Hematopoietic multipotent progenitor cell (in vitro differentiated cells): ENCODE data around the gene EML3. TPM values are rescaled to one million over a fixed set of nuclear protein-coding genes. Genes with fewer than 3 reads are reported as not detected.
"Not testable (repeated sequence)": the region's sequence is repeated elsewhere in the genome, so short reads cannot be mapped to it uniquely, and the experiment has no call there.

Source experiments
- DNase-seq, 3 donors: peaks; one replicate each; pipeline ENCODE4 v3.0.0-alpha.2; 2011 to 2015; ENCODE audit warnings: low read depth in 2 of 3, low spot score in 2 of 3
- total RNA-seq: library from RNA; depleted of rRNA; stranded (reverse); fragments of >200 nt; gene quantifications from one replicate; pipeline ENCODE4 v1.2.3, GENCODE V29; 2012

EML3 gene
- total RNA-seq, 1 donor = 38.0 TPM

- DNase-seq = no peak
Observed at GRCh38 chr11:62574363-62575071, 38.1 kb downstream of the EML3 start.

DNA sequence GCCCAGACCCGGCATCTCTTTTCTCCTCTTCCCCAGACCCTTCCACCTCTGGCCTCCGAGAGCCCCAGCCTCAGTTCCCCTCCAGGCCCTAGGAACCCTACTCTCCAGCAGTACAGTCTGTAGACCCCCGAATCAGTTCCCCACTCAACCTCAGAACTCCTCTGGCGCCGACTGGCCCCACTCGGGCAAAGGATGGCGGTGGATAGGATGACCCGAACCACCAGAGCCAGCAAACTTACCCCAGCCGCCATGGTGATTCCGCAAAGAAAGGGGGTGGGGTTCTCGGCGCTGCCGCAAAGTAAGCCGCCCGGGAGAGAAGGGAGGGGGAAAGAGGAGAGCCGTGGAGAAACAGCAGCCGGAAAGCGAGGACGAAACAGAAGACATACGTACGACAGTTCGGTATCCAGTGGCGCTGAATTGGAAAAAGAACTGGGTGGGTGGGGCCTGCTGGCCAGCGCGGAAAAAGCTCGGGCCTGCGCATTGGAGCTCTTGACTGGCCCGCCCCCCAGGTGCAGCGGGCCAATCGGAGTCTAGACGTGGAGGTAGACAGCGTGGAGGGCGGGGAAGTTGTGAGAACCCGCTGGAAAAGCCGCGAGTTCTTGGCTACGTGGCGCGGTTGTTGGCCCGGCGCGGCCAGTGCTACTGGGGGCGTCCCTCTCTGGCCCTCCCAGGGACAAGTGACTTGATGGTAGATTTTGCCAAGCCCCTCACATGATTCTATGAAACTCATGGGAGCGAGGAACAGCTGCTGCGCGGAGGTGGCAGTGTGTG, 38.8 kb downstream of the EML3 start, which contains the start of gene EEF1G:
Gene EEF1G (minus strand): TSS at position 300 of the 771 bp plus-strand sequence. CDS start 49 bp downstream, at position 251.
- peak; percentile 91 to 100 (median 99) for DNase-seq

- DNase-seq = peak in 1 of 3 donors; percentile 39
Observed at GRCh38 chr11:62573006-62573591, 39.5 kb downstream of the EML3 start.

DNA sequence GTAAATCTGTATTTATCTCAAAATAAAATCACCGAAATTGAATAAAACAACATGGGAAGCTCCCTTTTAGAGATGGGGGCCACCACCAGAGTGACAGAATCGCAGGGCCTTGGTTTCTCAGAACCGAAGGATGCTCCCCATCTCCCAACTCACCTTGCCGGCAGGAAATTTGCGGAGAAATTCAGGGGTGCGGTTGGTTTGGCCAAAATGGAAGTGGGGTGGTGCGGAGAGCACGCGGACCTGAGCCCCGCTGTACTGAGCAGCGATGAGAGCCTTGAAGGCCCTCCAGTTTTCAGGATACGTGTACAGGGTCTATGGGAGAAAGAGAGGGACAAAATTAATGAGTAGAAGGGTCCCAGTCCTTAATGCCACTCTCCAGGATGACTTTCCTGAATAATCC, 40.1 kb downstream of the EML3 start:
- no peak for DNase-seq

DNA sequence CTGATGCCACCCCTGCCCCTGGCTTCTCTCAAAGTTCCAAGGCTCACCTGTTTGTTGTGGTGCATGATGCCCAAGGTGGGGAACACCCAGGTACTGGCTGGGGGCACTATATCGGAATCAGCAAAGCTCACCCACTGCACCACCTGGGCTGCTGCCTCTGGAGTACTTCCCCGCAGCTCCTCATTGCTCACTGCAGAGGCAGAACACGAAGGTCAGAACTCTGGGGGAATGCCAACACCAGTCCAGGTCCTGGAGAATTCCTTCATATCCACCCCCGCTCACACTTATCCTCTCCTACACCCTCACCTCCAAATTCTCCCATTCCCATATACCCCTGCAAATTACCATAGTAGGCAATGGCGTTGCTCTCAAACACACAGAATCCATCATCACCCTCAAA, 41.1 kb downstream of the EML3 start:
- not testable (repeated sequence) for DNase-seq

DNA sequence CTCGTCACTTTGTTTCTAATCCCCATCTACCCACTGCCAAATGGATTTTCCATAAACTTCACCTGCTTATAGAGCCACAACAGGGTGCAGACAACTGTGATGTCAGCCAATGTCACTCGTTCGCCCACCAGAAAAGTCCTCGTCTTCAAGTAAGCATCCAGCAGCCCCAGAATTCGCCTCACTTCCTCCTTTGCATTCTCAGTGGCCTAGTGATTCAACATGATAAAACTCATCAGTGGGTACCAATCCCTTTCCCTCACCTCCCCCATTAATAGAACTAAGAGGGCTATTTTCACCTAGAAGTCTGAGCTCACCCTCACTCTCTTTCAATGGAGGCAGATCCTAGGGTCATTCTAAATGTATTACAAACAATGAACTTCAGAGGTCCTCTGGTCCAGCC, 41.7 kb downstream of the EML3 start:
- not testable (repeated sequence) for DNase-seq

DNA sequence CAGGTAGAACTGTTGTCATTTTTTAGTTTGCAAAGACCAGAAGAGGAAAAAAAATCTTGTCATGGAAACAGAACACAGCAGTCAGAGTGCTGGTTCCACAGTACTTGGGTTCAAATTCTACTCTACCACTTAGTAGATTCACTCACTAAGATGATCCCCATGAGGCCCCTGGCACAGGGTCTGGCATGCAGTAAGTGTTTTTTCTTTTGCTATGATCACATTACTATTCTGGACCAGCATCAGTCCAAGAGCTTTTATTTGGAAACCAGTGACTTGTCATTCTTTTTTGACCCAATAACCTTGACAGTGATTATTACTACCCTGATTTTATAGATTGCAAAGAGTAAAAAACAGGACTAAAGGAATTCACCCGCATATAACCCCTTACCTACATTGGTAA, 43.0 kb downstream of the EML3 start:
- no peak for DNase-seq

DNA sequence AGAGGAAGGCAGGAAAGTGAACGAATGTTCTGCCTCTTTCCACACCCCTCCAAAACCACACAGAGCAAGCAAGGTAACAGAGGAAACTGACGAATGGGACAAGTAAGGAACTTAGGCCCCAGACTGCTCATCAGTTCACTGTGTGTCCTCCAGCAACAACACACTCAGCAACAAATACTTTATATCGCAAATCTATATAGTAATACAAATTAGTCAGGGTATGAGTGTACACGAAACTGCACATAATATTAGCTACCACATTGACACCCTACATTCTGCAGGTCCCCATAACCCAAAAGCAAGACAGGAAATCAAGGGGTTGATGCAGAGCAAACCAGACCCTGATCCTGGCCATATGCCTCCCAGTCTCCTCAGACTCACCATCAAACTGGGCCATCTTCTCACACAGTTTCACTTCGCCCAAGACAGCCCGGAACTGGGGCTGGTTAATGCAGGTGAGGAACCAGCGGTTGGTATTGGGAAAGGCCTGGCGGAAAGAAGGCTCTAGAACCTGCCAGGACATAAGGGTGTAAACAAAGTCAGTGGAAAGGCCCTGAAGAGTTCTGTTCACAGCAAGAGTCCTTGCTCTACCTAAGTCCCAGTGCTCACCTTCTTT, 45.4 kb downstream of the EML3 start:
- DNase-seq = no peak

GRCh38 chr11:62566247-62566646, 46.3 kb downstream of the EML3 start:
- no peak for DNase-seq

GRCh38 chr11:62565100-62565802, 47.3 kb downstream of the EML3 start:
- DNase-seq = no peak

- not testable (repeated sequence) for DNase-seq
Observed at GRCh38 chr11:62561677-62562230, 50.8 kb downstream of the EML3 start.

GRCh38 chr11:62560566-62561103, 51.9 kb downstream of the EML3 start:
- peak in 2 of 3 donors; percentile 90 to 93 for DNase-seq

DNA sequence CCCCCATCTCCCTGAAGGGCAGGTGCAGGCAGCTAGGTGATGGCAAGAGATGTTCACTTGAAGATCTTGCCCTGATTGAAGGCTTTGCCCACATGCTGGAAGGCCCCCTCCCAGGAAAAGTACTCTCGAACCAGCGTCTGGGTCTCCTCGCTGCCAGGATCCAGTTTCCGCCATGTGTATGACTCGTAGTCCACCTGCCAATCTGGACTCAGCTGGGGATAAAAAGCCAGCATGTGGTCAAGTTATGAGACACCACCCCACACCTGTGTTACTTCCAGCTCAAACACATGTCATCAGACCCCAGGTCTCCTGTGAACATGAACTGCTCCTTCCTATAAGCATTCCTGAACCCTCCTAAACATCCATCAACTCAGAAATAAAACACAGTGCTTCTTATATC, 52.9 kb downstream of the EML3 start:
- DNase-seq = not testable (repeated sequence)

DNA sequence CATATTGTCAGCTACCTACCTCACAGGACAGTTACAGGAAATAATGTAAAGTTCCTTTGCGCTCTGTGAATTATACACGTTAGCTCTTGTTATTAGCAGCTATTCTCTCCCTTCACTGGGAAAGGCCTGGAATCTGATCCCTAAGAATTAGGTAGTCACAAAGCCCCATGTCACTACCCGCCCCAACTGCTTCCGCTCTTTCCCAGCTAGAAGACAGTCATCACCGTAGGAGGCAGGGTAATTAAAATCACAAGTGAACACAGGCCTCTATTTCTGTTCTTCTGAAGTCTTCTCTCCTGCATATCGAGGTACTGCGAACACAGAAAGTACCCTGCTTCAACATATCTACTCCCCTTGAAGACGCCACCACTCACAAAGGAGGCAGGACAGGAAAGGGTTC, 53.4 kb downstream of the EML3 start:
- DNase-seq = no peak

GRCh38 chr11:62558669-62559068, 53.9 kb downstream of the EML3 start:
- DNase-seq = no peak

DNA sequence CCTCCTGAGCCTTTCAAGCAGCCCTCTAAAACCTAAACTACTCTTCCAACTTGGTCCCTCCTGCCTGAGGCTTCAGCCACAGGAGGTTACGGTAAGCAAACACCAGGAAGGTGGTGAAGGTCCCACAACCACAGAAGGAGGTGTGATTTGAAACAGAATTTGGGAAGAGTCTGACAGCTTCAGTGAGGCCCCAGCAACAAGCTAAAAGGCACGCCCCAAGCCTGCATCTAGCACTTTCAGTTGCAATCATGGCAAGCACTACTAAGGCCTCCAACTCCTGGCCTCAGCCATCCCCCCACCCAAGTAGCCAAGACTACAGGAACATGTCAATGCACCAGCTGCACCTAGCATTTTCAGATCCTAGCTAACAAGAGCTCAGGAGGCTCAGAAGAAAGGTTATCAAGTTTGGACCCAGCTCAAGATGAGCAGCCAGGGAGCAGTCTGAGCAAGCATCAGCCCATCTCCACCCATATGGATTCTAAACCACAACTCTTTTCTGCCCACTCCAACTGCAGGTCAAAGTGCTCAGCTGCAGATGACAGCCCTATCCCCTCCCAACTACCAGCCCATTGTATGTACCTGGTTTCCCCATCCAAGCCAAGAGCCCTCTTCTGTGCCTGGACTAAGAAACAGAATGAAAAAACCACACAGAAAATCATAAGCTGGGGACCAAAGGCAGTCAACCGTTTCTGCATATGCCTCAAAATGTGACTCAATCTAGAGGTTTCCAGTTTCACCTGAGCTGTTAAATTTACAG, 55.5 kb downstream of the EML3 start:
- peak in 1 of 3 donors; percentile 78 for DNase-seq

- DNase-seq = peak; percentile 58 to 97 (median 96)
Observed at GRCh38 chr11:62556108-62556874, 56.3 kb downstream of the EML3 start.

GRCh38 chr11:62555464-62556107, 57.0 kb downstream of the EML3 start:
- DNase-seq = peak; percentile 68 to 96 (median 92)
